GM12874 (cell line): Measurements from ENCODE around the gene TEX44.

ENCODE experiments used
- CTCF ChIP-seq: IDR thresholded peaks from 2 replicates; pipeline ENCODE4 v1.5.1; 2011; ENCODE audit warnings: low read depth, mild to moderate bottlenecking, control low read depth, low read length, moderate library complexity; ENCODE audit not compliant: insufficient read depth

The TEX44 gene

DNA sequence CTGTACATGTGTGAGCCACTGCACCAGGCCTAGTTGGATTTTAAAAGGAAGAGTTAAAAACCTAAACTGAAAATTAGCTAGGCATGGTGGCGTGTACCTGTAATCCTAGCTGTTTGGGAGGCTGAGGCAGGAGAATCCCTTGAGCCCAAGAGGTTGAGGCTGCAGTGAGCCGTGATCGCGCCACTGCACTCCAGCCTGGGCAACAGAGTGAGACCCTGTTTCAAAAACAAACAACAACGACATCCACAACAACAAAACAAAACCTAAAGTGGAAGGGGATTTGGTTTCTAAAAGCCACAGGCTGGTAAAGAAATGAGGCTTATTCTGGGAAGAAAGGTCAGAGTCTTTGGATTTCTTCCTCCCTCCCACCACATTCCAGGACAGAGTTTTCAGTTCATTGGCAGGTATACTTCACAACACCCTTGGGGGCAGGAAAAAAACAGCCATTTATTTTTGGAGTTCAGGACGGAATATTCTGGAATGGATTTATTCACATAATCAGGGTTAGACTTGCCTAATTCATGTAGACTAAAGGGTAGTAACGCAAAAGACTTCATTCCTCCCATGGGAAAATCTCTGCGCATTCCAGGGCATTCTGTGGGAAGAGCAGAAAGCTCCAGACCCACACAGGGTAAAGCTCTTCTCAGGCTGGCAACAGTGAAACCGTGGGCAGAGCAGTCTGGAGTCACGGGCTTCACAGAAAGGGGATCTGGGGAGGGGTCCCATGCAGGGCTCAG lies 34.9 kb downstream of the TEX44 start:
- no peak for TF ChIP-seq CTCF

- TF ChIP-seq CTCF, result no peak
Observed at GRCh38 chr2:231632559-231633142, 40.0 kb downstream of the TEX44 start.

DNA sequence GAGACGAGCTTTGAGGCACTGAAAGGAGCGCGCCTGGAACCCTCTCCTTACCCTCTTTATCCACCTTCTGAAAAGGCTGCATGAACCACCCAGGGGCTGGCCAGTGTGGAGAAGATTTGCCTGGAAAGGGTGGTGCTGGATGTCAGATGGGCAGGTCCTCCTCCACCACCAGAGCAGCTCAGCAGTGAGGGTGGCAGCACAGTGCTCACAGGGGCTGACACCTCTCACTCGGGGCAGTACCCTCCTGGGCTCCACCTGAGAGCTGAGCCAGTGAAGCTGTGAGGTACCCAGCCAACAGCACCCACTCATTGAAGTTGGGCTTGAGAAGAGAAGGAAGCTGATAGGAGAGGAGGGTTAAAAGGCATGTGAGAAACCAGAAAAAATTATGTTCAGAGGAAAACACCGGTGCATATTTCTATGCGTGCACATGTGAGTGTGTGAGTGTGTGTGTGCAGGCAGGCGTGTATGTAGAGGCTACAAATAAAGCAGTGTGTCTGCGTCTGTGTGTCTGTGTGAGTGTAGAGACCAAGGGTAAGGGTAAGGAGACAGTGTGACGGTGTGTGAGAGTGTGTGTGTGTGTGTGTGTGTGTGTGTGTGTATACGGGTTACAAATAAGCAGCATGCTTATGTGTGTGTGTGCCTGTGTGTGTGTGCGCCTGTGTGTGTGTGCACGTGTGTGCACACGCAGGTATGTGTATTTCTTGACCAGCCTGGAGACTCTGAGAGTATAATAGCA lies 40.7 kb downstream of the TEX44 start:
- TF ChIP-seq CTCF, result no peak

DNA sequence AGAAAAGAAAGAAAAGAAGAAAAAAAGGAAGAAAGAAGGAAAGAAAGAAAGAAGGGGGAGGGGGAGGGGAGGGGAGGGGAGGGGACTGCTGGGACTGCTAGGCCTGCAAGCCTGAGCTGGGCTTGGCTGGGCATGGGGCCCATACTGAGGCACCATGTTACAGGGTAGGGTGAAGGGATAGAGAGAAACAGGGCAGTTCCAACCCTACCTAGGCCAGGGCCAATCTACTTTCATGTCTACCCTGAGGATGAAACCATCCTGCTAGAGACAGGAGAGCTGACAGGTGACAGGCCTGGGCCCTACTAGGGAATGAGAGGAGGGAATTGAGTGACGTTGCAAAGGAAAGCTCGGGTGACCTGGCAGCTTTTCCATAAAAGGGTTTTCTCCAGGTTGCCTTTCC lies 41.7 kb downstream of the TEX44 start:
- TF ChIP-seq CTCF, result no peak

GRCh38 chr2:231634951-231635875 lies 42.5 kb downstream of the TEX44 start:
- TF ChIP-seq CTCF, result no peak

GRCh38 chr2:231640241-231640640 lies 47.6 kb downstream of the TEX44 start:
- no peak for TF ChIP-seq CTCF
